ENCODE data around the gene TAF12.

TAF12 gene

GRCh38 chr1:28566931-28567330 is 75.9 kb downstream of the TAF12 start:
- no peak overlapping the region for H3K4me3 ChIP-seq (replicated peaks in 1 of 2; ENCODE audit: low read depth in 2 of 2, low read length in 2 of 2)
- TF ChIP-seq CTCF (IDR thresholded peaks at IDR 0.05; ENCODE audit: low read depth, low read length), result no peak
- no peak for DNase-seq (ENCODE audit: low read depth in 2 of 2)

GRCh38 chr1:28565726-28566125 is 77.1 kb downstream of the TAF12 start:
- no peak overlapping the region for H3K4me3 ChIP-seq (replicated peaks in 1 of 2; ENCODE audit: low read depth in 2 of 2, low read length in 2 of 2)
- no peak for TF ChIP-seq CTCF (IDR thresholded peaks at IDR 0.05; ENCODE audit: low read depth, low read length)
- DNase-seq (ENCODE audit: low read depth in 2 of 2), result no peak

- TF ChIP-seq CTCF (IDR thresholded peaks at IDR 0.05; ENCODE audit: low read depth, low read length), result no peak
- DNase-seq (ENCODE audit: low read depth in 2 of 2), result no peak
- no peak overlapping the region for H3K4me3 ChIP-seq (replicated peaks in 1 of 2; ENCODE audit: low read depth in 2 of 2, low read length in 2 of 2)
These were observed 77.8 kb downstream of the TAF12 start for GRCh38 chr1:28565040-28565439.

- H3K4me3 ChIP-seq (replicated peaks in 1 of 2; ENCODE audit: low read depth in 2 of 2, low read length in 2 of 2), result no peak overlapping the region
- no peak for DNase-seq (ENCODE audit: low read depth in 2 of 2)
- no peak for TF ChIP-seq CTCF (IDR thresholded peaks at IDR 0.05; ENCODE audit: low read depth, low read length)
These were observed 78.6 kb downstream of the TAF12 start for GRCh38 chr1:28564310-28564709.

GRCh38 chr1:28560886-28561285 is 82.0 kb downstream of the TAF12 start:
- H3K4me3 ChIP-seq (replicated peaks in 1 of 2; ENCODE audit: low read depth in 2 of 2, low read length in 2 of 2), result no peak overlapping the region
- no peak for TF ChIP-seq CTCF (IDR thresholded peaks at IDR 0.05; ENCODE audit: low read depth, low read length)
- no peak for DNase-seq (ENCODE audit: low read depth in 2 of 2)

All from cardiac fibroblast (primary cell).